ENCODE data around the gene SDR9C7.
"Not testable (repeated sequence)": the region's sequence is repeated elsewhere in the genome, so short reads cannot be mapped to it uniquely, and the experiment has no call there.

SDR9C7 gene

DNA sequence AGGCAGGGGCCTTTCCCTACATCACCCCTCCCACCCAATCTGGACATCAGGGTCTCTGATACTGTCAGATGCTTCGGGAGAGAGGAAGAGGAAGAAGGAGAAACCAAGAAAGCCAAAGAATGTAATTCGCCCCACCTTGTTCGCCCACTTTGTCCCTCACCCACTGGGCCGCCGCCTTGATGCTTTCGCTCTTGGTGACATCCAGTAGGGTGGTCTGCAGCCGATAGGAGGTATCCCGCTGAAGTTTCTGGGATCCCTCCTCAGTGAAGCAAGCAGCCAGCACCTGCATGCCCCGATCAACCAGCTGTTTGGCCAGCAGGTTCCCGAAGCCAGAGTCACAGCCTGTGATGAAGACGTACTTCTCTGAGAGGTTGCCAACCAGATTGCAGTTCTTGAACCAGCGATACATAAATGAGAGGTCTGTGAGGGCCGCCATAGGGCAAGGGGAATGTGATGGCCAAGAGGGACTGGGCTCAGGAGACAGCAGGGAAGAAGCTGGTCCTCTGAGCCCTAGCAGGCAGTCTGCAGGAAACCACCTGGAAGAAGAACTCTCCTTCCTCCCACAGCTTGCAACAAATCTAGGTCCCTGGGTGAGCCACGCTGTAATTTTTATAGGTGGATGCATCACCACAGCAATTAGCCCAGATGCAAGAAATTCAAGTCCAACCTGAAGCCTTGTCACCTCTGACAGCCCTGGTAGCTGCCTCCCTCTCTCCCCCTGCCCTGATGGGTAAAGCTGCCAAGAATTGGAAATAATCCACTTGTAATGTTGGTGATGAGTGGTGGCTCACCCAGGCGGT, at the start of gene SDR9C7:
Gene SDR9C7, minus strand, starts transcription at position 583 of the 800 bp plus-strand sequence. Its CDS starts 147 bp downstream, at position 436.
- Histone ChIP-seq H3K9ac (ENCODE audit: low read length) (no peak within 1 kb of the TSS), H4K20me1 (ENCODE audit: low read depth, low read length) (no peaks in the 10 kb centered on the region), H2AFZ (ENCODE audit: low read depth, low read length, severe bottlenecking) (no peak within 1 kb of the TSS), H3K27ac (ENCODE audit: low read depth, low read length) (no peak within 1 kb of the TSS), H3K4me3 (ENCODE audit: insufficient read depth, low read length, poor library complexity, severe bottlenecking) (no peak within 1 kb of the TSS), H3K27me3 (ENCODE audit: low read length) (no peaks in the 10 kb centered on the region), H3K9me3 (ENCODE audit: insufficient read depth, low read length) (no peaks in the 10 kb centered on the region), H3K79me2 (ENCODE audit: insufficient read depth, low read length) (no peaks in the 10 kb centered on the region), H3F3A (ENCODE audit: insufficient read depth) (no peaks in the 10 kb centered on the region), H3K36me3 (ENCODE audit: low read length) (no peaks in the 10 kb centered on the region), H3K4me2 (ENCODE audit: low read depth, low read length, poor library complexity, severe bottlenecking) (no peak within 1 kb of the TSS), H3K9me2 (replicated peaks; ENCODE audit: insufficient read depth, low read length) (no peaks in the 10 kb centered on the region)
- TF ChIP-seq, protein P1, sequence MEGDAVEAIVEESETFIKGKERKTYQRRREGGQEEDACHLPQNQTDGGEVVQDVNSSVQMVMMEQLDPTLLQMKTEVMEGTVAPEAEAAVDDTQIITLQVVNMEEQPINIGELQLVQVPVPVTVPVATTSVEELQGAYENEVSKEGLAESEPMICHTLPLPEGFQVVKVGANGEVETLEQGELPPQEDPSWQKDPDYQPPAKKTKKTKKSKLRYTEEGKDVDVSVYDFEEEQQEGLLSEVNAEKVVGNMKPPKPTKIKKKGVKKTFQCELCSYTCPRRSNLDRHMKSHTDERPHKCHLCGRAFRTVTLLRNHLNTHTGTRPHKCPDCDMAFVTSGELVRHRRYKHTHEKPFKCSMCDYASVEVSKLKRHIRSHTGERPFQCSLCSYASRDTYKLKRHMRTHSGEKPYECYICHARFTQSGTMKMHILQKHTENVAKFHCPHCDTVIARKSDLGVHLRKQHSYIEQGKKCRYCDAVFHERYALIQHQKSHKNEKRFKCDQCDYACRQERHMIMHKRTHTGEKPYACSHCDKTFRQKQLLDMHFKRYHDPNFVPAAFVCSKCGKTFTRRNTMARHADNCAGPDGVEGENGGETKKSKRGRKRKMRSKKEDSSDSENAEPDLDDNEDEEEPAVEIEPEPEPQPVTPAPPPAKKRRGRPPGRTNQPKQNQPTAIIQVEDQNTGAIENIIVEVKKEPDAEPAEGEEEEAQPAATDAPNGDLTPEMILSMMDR (IDR thresholded peaks at IDR 0.05; ENCODE audit: insufficient read depth, low read length, poor library complexity, severe bottlenecking): no peak

DNA sequence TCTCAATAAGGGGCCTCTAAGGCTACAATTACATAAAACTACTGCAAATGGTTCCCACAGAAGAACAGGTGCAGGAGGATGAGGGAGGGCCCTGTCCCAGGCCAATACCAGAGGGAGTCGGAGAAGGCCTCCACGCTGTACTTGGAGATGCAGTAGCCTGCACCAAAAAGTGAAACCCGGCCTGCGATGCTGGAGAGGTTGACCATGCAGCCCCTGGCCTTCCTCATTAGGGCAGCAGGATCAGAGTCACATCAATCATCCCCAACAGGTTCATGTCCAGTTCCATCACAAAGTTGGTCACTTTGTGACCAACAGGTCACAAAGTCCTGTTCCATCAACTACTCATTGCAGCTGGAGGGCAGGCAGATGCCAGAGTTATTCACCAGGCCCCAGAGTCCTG, 49.2 kb upstream of the SDR9C7 start:
- Histone ChIP-seq H4K20me1 (ENCODE audit: low read depth, low read length) (no peaks in the 10 kb centered on the region), H3F3A (ENCODE audit: insufficient read depth) (no peaks in the 10 kb centered on the region), H3K4me2 (ENCODE audit: low read depth, low read length, poor library complexity, severe bottlenecking) (no peak overlapping the region), H3K79me2 (ENCODE audit: insufficient read depth, low read length) (no peaks in the 10 kb centered on the region), H3K27ac (ENCODE audit: low read depth, low read length) (no peak overlapping the region), H3K9me3 (ENCODE audit: insufficient read depth, low read length) (no peaks in the 10 kb centered on the region), H3K9ac (ENCODE audit: low read length) (no peak overlapping the region), H3K9me2 (replicated peaks; ENCODE audit: insufficient read depth, low read length) (no peaks in the 10 kb centered on the region), H2AFZ (ENCODE audit: low read depth, low read length, severe bottlenecking) (no peak overlapping the region), H3K27me3 (ENCODE audit: low read length) (no peaks in the 10 kb centered on the region), H3K4me3 (ENCODE audit: insufficient read depth, low read length, poor library complexity, severe bottlenecking) (no peak overlapping the region), H3K36me3 (ENCODE audit: low read length) (no peaks in the 10 kb centered on the region)
- TF ChIP-seq, protein P1 (IDR thresholded peaks at IDR 0.05; ENCODE audit: insufficient read depth, low read length, poor library complexity, severe bottlenecking): no peak
- TF ChIP-seq EZH2phosphoT487 (conservative IDR thresholded peaks at IDR 0.05; ENCODE audit: low read length): no peak

DNA sequence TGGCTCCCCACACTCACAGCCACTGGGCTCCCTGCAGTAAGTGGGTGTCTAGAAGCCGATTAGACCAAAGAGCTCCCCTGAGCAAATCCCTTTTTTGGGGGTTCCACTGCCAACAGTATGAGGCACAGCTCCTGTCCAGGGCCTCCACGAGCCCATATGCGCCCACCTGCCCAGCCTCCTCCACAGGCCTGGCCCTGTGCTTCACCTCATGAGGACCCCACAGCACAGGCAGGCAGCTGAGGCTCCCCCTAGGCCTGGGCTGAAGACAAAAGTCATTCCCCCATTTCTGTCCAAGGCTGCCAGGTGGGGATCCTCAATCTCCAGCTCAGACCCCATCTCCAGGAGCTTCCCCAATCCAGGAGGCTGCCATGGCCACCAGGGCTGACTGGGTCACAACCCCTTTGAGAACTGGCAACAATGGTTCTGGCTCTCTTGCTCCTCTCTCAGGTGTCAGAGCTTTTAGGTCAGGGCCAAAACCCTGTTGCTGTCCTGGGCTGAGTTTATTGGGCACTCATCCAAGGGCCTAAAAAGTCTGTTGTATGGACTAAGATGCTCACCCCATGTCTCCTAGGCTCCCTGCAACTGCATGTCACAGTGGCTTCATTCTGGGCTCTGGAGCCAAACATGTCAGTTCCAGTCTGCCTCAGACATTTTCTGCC, 48.5 kb upstream of the SDR9C7 start:
- not testable (repeated sequence) for H3K79me2 ChIP-seq (ENCODE audit: insufficient read depth, low read length); H3K36me3 ChIP-seq (ENCODE audit: low read length); H2AFZ ChIP-seq (ENCODE audit: low read depth, low read length, severe bottlenecking); H3K4me3 ChIP-seq (ENCODE audit: insufficient read depth, low read length, poor library complexity, severe bottlenecking); H3K27me3 ChIP-seq (ENCODE audit: low read length); H3K9me3 ChIP-seq (ENCODE audit: insufficient read depth, low read length); H4K20me1 ChIP-seq (ENCODE audit: low read depth, low read length); H3K9ac ChIP-seq (ENCODE audit: low read length); H3K4me2 ChIP-seq (ENCODE audit: low read depth, low read length, poor library complexity, severe bottlenecking); H3F3A ChIP-seq (ENCODE audit: insufficient read depth); H3K27ac ChIP-seq (ENCODE audit: low read depth, low read length); H3K9me2 ChIP-seq (replicated peaks; ENCODE audit: insufficient read depth, low read length)

DNA sequence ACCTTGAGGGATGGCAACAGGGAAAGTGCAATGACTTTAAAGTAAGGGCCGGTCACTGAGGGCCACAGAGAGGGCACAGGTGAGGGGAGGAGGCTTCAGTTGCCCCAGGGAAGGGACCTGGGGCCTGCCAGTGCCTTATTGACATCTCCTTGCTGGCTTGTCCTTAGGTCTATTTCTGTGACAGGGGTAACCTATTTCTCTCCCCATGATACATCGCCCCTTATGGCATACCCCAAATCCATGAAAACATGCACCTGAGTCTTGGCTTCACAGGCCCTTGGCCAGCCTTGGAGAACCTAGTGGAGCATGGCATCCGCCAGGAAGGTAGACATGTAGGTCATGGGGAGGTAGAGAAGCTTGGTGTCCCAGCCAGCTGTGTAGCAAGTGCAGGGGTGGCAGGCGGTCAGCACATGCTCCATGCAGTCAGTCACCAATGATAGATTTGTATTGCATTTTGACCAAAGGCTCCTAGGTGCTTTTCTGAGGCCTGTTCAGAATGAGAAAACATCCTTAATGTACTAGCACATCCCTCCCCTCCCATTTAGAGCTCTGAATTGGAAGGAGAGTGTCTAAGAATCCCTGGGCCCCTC, 46.8 kb upstream of the SDR9C7 start:
- no peak overlapping the region for H3K4me2 ChIP-seq (ENCODE audit: low read depth, low read length, poor library complexity, severe bottlenecking)
- TF ChIP-seq EZH2phosphoT487 (conservative IDR thresholded peaks at IDR 0.05; ENCODE audit: low read length): no peak
- TF ChIP-seq, protein P1 (IDR thresholded peaks at IDR 0.05; ENCODE audit: insufficient read depth, low read length, poor library complexity, severe bottlenecking): no peak

More for the DNA sequence above, 46.8 kb upstream of the SDR9C7 start:
- Histone ChIP-seq H3K4me3 (ENCODE audit: insufficient read depth, low read length, poor library complexity, severe bottlenecking) (no peak overlapping the region), H3K9ac (ENCODE audit: low read length) (no peak overlapping the region), H3K36me3 (ENCODE audit: low read length) (no peaks in the 10 kb centered on the region), H3K79me2 (ENCODE audit: insufficient read depth, low read length) (no peaks in the 10 kb centered on the region), H3K9me3 (ENCODE audit: insufficient read depth, low read length) (no peaks in the 10 kb centered on the region), H3K9me2 (replicated peaks; ENCODE audit: insufficient read depth, low read length) (no peaks in the 10 kb centered on the region), H3K27me3 (ENCODE audit: low read length) (no peaks in the 10 kb centered on the region), H3F3A (ENCODE audit: insufficient read depth) (no peaks in the 10 kb centered on the region), H2AFZ (ENCODE audit: low read depth, low read length, severe bottlenecking) (no peak overlapping the region), H4K20me1 (ENCODE audit: low read depth, low read length) (no peaks in the 10 kb centered on the region), H3K27ac (ENCODE audit: low read depth, low read length) (no peak overlapping the region)

Measured in SU-DHL-6 (cell line).